PC-9 (cell line): Measurements from ENCODE around the gene MLN.

Experiments used
- CTCF ChIP-seq: fragments of 200-600 bp; sonication (generic); conservative IDR thresholded peaks from 2 replicates; pipeline ENCODE4 v1.6.1; 2017; ENCODE audit warnings: mixed run types, antibody characterized with exemption, mild to moderate bottlenecking, moderate library complexity
- EZH2 ChIP-seq: fragments of 200-600 bp; sonication (generic); IDR thresholded peaks from 2 replicates; pipeline ENCODE4 v1.8.0; 2017; ENCODE audit warnings: antibody characterized with exemption, low read depth

GRCh38 chr6:33802186-33802958 lies 1.4 kb downstream of the MLN start:
- no peak for TF ChIP-seq CTCF
- TF ChIP-seq EZH2: no peak
